NK-92 treated with Interleukin-12 subunit alpha and Interleukin-12 subunit beta, amount 100 ng/mL, for 24 hours (cell line): ENCODE data around the gene NEK11.

Experiments used
- DNase-seq: peaks from one replicate; lab custom pipeline; 2025; lab: John Stamatoyannopoulos, UW

NEK11 gene

GRCh38 chr3:131026321-131027151, at the start of gene NEK11, which contains the start of gene ASTE1:
Gene NEK11 (plus strand): TSS chr3:131026877. CDS start chr3:131029709, 2,832 bp downstream.
Gene ASTE1 (minus strand): TSS chr3:131026825. CDS start chr3:131025306, 1,519 bp downstream.
- DNase-seq, result peak; percentile 78

DNA sequence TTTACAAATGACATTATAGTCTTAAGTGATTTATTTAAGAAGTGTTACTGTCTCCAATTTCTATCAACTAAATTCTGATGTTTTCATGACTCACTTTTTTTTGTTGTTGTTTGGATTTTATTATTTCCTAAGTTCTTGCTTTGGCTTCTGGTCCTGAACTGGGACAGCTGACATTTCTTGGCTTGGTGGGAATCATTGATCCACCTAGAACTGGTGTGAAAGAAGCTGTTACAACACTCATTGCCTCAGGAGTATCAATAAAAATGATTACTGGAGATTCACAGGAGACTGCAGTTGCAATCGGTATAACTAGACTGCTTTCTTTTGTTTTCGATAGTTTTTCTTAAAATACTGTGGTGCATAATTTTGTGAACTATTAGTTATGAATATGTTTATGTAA, 47.6 kb upstream of the NEK11 start:
- no peak for DNase-seq

DNA sequence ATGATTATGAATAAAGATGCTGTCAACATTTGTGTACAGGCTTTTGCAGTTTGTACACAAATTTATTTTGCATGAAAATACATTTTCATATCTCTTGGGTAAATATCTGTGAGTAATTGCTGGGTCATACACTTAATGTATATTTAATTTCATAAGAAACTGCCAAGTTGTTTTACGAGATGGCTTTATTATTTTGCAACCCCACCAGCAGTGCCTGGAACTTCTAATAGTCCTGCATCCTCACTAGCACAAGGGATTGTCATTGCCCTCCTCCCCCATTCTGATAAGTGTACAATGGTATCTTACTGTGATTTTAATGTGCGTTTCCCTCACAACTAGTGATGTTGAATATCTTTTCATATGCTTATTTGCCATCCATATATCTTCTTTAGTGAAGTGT, 45.2 kb upstream of the NEK11 start:
- no peak for DNase-seq

DNA sequence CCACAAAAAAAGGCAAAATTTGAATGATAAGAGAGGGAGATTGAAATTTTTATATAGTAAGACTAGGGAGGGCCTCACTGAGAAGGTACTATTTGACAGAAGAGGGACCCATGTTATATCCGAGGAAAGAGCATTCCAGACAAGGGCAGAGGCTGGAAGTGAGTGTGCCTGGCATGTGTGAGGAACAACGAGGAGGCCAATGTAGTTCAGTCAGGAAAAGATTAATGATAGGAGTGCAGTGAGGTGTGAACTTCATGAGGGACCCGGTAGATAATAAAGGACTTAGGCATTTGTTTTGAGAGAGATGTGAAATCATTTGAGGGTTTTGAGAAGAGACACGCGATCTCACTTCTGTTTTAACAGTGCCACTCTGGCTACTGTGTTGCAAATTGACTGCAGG, 36.4 kb upstream of the NEK11 start:
- DNase-seq, result no peak

DNA sequence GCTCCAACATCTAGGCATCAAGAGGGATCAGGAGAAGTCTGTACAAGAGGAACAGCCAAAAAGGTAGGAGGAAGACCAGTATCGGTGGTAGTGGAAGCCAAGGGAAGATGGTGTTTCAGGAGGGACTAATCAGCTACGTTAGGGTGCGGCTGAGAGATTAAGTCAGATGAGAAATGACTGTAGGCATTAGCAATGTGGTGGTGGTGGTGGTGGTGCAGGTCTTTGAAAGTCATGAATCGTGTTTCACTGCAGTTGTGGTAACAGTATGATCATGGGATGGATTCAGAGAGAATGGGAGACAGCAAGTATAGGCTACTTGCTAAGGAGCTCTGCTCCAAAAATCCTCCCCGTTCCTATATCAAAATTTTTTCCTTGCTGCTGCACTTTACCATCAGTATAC, 35.6 kb upstream of the NEK11 start:
- no peak for DNase-seq

GRCh38 chr3:130992344-130992743, 34.3 kb upstream of the NEK11 start:
- no peak for DNase-seq

DNA sequence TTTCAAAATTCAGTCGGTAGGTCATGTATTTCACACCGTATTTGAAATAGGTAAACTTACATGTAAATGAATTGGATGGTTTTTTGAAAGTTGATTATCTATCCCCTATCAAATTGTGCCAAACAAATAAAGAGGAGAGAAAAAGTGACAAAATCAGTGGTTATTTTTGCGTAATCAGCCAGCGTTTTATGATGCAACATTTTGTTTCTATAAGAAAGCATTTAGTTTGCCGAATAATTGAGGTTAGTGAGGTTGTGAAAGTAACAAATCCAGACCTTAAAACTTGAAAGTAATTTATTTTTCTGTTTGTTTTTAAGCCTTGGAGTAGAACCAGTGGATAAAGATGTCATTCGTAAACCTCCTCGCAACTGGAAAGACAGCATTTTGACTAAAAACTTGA, 29.4 kb upstream of the NEK11 start:
- DNase-seq, result no peak

- DNase-seq, result no peak
Observed at GRCh38 chr3:131001071-131001470, 25.6 kb upstream of the NEK11 start.

DNA sequence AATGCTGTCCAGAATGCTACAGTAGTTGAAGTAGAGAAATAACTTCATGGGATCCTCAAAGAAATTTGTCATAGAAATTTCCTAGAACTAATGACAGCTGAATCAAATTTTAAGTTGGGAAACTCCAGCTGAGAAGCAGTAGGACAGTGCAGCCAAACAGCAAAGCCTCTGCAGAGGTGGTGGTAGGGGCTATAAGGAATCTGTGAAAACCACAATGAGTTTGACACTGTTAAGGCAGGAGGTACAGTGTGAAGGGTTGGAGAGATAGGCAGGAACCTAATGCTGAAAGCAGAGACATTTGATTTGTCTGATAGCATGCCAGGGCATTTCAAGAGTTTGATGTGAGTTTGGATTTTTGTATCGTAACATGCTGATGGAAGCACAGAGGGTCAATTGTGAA, 22.1 kb upstream of the NEK11 start:
- no peak for DNase-seq

GRCh38 chr3:131007256-131007655, 19.4 kb upstream of the NEK11 start:
- no peak for DNase-seq

DNA sequence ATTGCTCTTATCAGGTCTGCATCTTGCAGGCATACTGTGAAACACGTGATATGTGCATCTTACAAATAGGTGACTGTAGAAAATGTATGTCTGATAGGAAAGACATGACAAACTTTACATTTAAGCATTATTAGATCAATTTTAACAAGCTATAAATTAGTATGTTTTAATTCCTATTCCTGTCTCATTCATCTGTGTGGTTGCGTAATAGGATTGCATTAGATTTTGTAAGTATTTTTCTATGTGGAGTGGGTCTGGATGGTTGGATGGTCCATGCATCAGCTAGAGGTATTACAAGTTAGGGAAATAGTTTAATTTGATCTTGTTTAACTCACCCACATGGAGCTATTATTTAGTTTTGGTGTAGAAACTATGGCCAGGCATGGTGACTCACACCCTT, 18.9 kb upstream of the NEK11 start:
- no peak for DNase-seq

DNA sequence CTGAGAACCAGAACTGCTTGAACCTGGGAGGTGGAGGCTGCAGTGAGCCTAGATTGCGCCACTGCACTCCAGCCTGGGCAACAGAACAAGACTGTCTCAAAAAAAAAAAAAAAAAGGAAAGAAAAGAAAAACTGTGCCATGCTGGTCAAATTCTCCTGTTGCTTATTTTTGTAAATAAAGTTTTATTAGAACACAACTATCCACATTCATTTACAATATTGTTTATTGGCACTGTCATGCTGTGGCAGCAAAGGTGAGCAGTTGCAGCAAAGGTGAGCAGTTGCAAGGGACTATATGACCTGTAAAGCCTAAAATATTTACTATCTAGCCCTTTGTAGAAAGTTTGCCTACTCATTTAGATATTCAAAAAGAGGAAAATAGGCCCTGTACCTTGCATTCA, 18.4 kb upstream of the NEK11 start:
- no peak for DNase-seq

DNA sequence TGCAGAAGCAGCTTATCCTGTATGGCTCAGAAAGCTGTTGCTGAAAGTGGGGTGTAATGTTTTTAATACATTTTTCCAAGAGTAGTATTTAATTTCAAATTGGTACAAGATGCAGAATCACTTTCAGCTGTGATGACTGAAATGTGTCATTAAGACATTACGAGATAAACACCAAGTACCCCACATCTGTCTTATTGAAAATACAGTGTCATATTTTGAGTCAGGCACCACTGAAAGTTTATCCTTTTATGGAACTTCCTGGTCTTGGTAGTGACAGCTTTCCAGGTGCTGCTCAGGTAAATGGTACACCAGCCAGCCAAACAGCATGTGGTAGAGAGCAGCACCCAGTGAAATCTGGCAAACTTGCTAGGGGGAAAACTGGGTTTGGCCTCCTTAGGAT, 17.0 kb upstream of the NEK11 start:
- no peak for DNase-seq

DNA sequence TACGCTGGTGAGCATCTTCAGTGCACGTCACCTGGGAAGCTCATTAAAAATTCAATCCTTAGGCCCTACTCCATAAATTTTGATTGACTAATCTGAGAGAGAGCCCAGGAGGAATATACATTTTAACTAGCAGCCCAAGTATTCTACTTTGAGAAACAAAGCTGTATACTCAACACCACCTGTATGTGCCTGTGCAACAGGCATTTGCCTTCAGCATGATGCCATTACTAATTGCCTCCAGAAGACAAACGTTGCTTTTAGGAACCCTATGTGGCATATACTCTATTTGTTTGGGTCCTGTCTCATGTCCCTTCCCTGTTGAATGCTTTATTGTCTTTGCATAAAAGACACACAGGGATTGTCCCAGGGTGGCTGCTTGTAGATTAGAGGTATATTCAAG, 7.7 kb upstream of the NEK11 start:
- no peak for DNase-seq

DNA sequence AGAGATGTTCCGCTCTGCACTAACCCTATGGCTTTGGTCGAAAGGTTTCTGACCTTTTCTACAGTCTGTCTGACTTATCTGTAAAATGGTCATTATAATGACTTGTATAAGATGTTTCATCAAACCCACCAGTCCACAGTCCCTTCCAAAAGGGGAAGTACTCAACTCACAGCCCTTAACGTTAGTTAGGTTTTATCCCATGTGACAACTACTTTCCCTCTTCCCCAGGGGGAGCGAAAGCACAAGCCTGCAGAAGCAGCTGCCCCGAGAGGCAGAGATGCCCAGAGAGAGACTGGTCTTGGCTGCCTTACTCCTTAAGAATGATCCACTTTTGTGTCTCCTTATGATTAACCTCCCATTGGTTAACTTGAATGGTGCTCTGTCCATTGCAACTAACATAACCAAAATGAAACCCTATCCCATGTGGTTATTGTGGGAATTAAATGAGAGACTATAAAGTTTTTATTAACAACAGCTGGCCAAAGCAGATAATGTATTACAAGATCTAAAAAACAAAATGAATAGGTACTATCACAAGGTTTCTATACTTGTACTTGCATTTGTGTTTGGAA, 6.5 kb upstream of the NEK11 start:
- DNase-seq, result no peak

DNA sequence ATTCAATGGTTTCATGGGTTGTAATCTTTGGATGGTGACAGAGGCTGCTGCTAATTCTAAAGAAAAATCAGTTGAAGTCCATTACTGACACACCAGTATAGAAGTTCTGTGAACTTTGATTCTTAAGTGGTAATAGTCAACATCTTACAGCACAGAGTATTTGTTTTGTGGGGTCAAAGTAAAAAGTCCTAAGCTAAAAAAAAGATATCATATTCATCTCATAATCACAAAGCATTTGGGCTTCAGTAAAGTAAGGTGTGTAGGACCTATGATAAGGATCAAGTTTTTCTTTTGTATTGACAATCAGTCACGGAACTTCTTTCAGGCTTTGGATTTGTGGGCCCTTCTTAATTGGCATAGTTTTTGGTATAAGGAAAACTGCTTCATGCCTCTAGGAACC, 1.1 kb upstream of the NEK11 start:
- DNase-seq, result no peak

GRCh38 chr3:131028844-131029243, 2.2 kb downstream of the NEK11 start:
- DNase-seq, result no peak

- no peak for DNase-seq
Observed at GRCh38 chr3:131031660-131032059, 5.0 kb downstream of the NEK11 start.

DNA sequence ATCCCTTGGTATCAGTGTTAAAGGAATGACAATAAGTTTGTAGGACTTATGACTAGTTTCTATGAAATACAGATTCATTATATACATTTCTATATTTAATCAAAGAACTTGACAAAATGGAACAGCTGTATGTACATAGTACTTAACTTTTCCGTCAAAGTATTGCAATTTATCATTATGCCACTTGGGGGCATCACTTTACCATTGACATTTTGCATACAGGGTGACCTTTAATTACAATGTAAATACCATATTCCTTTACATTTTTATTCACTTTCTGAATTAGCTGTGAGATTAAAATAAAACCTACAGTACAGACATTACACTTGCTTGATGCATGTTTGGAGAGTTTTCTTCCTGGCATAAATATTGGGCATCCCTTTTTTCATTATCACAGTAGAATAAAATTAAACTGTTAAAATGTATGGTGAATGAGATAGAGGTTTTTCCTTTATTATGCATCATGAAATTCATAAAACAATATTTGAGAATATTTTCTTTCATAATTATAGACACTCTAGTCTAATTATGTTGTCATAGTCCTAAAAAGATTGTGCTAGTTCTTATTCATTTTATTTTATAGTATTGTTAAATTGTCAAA, 6.9 kb downstream of the NEK11 start:
- DNase-seq, result no peak

GRCh38 chr3:131036200-131036816, 9.6 kb downstream of the NEK11 start:
- DNase-seq, result no peak

DNA sequence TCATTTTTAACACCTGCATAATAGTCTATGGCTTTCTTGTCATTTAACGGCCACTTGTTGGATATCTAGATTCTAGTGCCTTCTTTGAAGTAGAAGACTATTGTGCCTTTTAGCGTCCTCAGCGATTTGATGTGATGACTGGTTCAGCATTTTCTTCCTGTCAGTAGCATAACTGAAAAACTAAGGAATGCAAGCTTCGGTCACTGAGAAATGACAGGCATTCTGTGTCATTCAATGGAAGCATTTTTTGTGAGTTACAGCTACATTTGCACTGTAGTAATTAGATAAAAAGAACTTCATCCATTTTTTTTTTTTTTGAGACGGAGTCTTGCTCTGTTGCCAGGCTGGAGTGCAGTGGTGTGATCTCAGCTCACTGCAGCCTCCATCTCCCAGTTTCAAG, 10.3 kb downstream of the NEK11 start:
- DNase-seq, result no peak

- no peak for DNase-seq
Observed at GRCh38 chr3:131038326-131038725, 11.6 kb downstream of the NEK11 start.
